Activated gamma-delta T cell (primary cell): ENCODE results near the gene HTR1D.
"Not testable (repeated sequence)": the region's sequence is repeated elsewhere in the genome, so short reads cannot be mapped to it uniquely, and the experiment has no call there.

Experiments
- DNase-seq: peaks from one replicate; lab custom pipeline; 2025; lab: John Stamatoyannopoulos, UW
- total RNA-seq, 2 donors: gene quantifications; one replicate each; lab custom pipeline; 2026; lab: John Stamatoyannopoulos, UW

The HTR1D gene
- total RNA-seq: 0 to 0.17 reads per million in 2 donors

GRCh38 chr1:23217421-23218115, at the start of gene HTR1D:
TSS of gene HTR1D (minus strand) at chr1:23217502. CDS start at chr1:23194219, 23,283 bp downstream.
- DNase-seq: no peak

DNA sequence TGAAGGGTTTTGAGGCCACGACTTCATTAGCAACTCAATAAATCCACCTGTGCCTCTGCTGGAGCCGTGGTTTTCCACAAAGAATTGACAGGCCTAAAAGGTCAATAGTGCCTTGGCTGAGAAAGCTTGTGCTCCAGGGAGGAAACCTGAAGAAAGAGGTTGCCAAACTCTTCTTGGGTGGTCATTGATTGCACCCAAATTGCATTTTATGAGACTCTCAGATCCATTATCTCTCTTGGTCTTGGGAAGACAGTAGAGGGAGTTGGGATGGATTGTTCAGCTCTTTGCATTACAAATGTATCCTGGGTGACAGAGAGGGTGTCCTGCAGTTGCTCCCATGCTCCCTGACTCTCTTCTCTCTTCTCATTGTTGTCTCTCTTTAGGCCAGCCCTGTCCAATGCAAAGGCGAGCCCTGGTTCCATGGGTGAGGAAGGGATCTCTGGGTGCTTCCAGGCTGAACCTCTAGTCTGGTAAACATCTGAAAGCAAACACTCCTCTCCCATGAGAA, 46.1 kb upstream of the HTR1D start:
- no peak for DNase-seq

GRCh38 chr1:23258082-23258481, 40.8 kb upstream of the HTR1D start:
- not testable (repeated sequence) for DNase-seq

GRCh38 chr1:23257371-23257770, 40.1 kb upstream of the HTR1D start:
- not testable (repeated sequence) for DNase-seq

DNA sequence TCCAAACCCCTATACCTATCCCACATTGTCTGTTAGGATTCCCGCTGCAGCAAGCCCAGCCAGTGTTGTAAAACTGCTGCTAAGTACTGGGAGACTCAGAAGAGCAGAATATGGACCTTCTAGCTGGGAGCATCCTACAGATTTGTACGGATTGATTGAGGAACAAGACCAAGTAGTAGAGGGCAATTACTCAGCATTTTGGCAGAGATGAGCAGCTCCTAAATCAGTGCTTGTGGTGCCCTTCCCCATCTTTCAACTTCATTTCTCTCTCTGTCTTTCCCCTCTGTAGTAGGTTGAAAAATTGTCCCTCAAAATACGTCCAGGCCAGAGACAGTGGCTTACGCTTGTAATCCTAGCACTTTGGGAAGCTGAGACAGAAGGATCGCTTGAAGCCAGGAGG, 37.3 kb upstream of the HTR1D start:
- no peak for DNase-seq

DNA sequence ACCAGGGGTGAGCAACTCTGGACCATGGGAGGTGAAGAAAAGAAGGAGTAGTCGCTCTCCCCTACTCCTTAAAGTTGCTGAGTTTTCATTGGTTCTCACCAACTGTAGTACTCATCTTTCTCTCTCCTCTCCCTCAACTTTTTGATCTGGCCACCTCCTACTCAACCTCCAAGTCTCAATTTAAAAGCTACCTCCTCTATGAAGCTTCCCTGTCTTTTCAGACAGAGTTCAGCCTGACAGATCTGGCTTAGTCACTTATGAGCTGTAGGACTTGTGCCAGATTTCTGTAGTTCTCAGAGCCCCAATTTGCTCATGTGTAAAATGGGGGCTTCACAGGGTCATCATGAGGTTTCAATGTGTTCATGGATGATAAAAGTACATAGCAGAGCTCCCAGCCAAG, 34.5 kb upstream of the HTR1D start:
- no peak for DNase-seq

DNA sequence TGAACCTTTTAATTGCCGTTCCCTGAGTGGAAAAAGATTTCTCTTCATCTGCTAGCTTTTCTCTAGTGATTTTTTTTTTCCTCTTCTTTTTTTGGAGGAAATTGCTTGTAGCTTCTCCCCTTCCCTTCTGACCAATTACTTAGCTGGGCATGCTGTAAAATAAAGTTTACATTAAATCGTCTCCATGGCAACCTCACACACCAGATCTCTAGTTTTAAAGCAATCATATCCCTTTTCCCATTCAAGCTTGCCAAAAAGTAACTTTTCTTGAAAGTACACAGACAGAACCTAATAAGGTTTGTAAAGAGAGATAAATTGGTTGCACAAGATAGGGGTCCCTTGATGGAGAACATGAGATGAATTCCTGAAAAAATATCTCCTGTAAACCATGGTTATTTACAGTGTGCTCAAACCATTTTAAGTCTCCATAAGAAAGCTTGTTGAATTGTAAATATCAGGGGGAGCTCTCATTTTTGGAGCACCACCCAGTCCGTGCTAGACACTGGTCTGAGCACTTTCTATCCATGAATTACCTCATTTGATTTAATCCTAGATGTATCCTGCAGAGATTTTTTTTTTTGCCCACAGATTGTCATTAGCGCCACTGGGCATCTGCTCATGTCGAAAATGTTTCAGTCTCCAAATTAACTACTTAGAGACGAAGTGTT, 32.6 kb upstream of the HTR1D start:
- no peak for DNase-seq

- DNase-seq: no peak
Measured at GRCh38 chr1:23247276-23247675, 30.0 kb upstream of the HTR1D start.

DNA sequence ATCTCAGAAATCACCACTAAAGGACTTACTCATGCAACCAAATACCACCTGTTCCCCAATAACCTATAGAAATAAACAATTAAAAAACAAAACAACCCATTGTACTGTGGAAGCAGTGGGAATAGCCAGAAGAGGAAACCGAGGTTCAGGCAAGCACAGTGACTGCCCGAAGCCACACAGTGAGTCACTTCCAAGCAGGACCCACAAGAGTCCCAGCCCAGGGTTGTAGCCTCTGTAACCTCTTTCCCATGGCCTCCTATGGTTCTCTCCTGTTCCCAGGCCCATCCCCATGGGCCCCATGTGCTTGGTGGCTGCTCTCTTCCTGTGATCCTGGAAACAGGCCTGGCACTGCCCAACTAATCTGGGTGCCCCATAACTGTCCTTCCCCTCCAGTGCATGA, 29.0 kb upstream of the HTR1D start:
- DNase-seq: no peak

DNA sequence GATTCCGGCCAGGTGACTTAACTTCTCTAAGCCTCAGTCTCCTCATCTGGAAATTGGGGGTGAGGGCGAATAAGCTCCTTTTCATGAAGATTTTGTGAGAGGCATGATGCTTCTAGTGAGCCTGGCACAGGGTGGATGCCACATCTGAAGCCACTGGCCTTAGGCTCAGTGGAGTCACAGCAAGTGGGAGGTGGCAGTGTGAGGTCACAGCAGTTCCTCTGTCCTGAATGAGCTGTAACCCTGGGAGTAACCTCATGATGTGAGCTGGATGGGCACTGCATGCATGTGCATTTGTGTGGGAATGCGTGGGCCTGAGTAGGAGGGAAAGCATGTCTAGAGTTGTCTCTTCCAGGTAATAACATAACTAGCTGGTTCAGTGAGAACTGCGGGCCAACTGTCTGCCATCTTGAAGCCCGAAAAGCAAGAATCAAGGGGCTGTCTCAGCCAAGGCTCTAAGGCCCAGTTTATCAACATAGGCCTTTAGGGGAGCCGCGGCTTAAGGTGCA, 27.0 kb upstream of the HTR1D start:
- no peak for DNase-seq

- DNase-seq: no peak
Measured at GRCh38 chr1:23242414-23242813, 25.1 kb upstream of the HTR1D start.

GRCh38 chr1:23239638-23240295, 22.5 kb upstream of the HTR1D start:
- no peak for DNase-seq

DNA sequence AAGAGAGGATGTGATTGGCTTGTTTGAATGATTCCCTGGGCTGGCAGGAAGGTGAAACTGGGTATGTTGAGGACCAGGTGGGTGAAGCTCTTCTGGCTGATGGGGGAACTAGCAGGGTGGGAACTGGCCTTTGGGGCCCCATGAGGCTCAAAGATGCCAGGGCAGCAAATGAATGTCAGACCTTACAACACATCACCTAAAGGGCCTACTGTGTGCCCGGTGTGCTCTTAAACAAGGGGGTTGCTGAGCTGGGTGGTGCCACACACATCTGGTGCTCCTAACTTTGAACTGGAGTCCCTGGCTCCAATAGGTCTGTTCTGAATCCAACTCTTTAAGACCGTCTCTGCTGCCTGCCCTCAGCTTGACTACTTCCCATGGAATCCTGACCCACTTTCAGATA, 21.3 kb upstream of the HTR1D start:
- no peak for DNase-seq

- no peak for DNase-seq
Measured at GRCh38 chr1:23237508-23237907, 20.2 kb upstream of the HTR1D start.

DNA sequence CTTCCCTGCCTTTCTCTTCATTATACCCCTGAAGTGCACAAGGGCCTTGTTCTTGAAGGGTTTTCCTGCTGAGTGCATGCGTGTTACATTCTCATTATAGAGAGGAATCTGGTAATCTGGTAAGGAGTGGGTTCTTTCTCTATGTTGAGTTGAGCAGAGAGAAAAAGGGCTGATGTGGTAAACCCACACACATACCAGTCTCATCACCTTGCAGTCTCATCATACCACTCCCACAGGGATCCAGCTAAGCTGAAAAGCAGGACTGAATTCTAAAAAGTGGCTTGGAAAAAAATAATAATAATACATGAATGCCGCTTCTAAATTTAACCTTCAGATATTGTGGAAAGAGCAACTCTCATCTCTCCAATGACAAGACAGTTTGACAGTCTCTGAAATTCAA, 10.5 kb upstream of the HTR1D start:
- DNase-seq: no peak

DNA sequence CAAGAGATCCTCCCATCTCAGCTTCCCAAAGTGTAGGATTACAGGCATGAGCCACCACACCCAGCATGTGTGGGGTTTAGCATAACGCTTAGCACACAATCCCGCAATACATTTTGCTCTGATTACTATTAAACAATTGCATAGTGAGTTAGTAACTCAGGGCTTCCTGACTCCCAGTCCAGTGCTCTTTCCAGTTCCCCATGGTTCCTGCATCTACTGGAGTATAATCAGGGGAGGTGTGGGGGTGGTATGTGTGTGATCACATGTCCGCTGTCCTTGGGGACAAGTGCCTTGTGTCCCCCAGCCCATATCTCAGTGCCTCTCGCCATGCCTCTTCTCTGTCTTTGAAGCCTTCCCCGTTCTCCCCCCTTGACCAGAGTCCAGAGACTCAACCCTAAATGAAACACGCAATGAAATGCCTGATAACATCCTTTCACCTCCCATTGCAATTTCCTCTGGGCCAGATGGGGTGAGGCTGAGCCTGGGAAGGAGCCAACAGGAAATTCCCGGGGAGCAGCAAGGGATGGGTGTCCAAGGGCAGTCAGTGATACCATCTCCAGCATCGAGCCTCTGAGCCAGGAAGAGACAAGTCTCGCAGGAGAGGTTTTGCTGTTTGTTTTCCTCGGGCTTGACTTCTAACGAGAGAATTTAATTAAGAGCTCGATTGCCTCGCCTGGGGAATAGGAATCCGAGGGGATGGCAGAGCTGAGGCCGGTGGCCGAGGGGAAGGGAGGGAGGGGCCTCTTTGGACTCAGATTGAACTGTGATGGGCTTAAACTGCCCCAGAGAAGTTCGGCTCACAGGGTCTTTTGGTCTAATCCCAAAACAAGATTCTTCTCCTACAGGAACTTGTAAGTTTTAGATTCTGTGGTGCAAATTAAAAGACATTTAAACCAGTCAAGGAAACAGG, 7.7 kb upstream of the HTR1D start:
- DNase-seq: no peak

- not testable (repeated sequence) for DNase-seq
Measured at GRCh38 chr1:23223963-23224362, 6.7 kb upstream of the HTR1D start.

DNA sequence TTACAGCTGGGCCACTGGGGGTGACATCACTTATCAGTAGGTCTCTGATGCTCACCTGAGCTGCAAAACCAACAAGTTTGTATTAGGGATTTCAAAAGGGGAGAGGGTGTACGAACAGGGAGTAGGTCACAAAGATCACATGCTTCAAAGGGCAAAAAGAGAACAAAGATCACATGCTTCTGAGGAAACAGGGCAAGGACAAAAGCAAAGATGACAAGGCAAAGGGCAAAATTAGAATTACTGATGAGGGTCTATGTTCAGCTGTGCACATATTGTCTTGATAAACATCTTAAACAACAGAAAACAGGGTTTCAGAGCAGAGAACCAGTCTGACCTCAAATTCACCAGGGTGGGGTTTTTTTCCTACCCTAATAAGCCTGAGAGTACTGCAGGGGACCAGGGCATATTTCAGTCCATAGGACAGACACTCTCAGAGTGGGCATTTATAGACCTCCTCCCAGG, 6.2 kb upstream of the HTR1D start:
- not testable (repeated sequence) for DNase-seq

GRCh38 chr1:23222742-23223141, 5.4 kb upstream of the HTR1D start:
- DNase-seq: no peak

DNA sequence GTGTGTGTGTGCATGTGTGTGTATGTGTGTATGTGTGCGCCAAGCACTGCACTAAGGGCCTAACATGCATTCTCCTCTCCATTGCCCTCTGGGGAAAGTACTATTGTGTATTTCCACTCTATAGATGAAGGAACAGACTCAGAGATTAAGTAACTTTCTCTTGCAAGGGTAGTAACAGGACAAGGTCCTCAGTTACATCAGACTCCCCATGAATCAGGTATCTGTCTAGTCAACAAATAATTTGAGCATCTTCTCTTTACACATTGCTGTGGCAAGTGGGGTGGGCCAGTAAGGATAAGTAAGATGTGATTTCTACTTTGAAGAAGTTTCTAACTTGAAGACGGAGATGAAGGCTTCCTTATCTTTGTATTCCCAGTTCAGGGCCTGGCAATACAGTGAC, 5.0 kb upstream of the HTR1D start:
- no peak for DNase-seq

GRCh38 chr1:23221107-23221506, 3.8 kb upstream of the HTR1D start:
- no peak for DNase-seq
